Neural progenitor cell (in vitro differentiated cells): ENCODE results near the gene PSMD6. TPM values are rescaled to one million over a fixed set of nuclear protein-coding genes. Genes with fewer than 3 reads are reported as not detected.

Source experiments
- DNase-seq: peaks from one replicate; pipeline ENCODE4 v3.0.0-alpha.2; 2016; ENCODE audit warnings: low spot score
- H2AFZ ChIP-seq: fragments of 200-600 bp; sonication (generic); replicated peaks from 2 replicates; pipeline ENCODE4 v1.6.1; 2016; ENCODE audit warnings: antibody characterized with exemption
- H3F3A ChIP-seq: fragments of 200-600 bp; sonication (generic); 2 replicates; pipeline ENCODE4 v1.6.1; 2016; ENCODE audit warnings: antibody characterized with exemption, low read depth
- H3K27ac ChIP-seq: fragments of 200-600 bp; sonication (generic); 2 replicates; pipeline ENCODE4 v1.5.1; 2016; ENCODE audit warnings: mild to moderate bottlenecking
- H3K27me3 ChIP-seq: fragments of 200-600 bp; sonication (generic); 2 replicates; pipeline ENCODE4 v1.6.1; 2016; ENCODE audit warnings: mild to moderate bottlenecking, moderate library complexity
- H3K36me3 ChIP-seq: fragments of 200-600 bp; sonication (generic); 2 replicates; pipeline ENCODE4 v1.5.1; 2016
- H3K4me1 ChIP-seq: fragments of 200-600 bp; sonication (generic); 2 replicates; pipeline ENCODE4 v1.6.1; 2016; ENCODE audit warnings: mixed run types
- H3K4me2 ChIP-seq: fragments of 200-600 bp; sonication (generic); 2 replicates; pipeline ENCODE4 v1.6.1; 2016
- H3K4me3 ChIP-seq: fragments of 200-600 bp; sonication (generic); 2 replicates; pipeline ENCODE4 v1.5.1; 2016
- H3K79me2 ChIP-seq: fragments of 200-600 bp; sonication (generic); 2 replicates; pipeline ENCODE4 v1.6.1; 2016; ENCODE audit warnings: low read depth
- H3K9ac ChIP-seq: fragments of 200-600 bp; sonication (generic); 2 replicates; pipeline ENCODE4 v1.6.1; 2016
- H3K9me3 ChIP-seq: fragments of 200-600 bp; sonication (generic); 2 replicates; pipeline ENCODE4 v1.5.1; 2016; ENCODE audit warnings: low read depth
- H4K20me1 ChIP-seq: fragments of 200-600 bp; sonication (generic); 2 replicates; pipeline ENCODE4 v1.6.1; 2016; ENCODE audit warnings: low read depth
- H3K27ac Mint-ChIP-seq: 3 replicates; pipeline ENCODE4 v1.8.0; 2021; ENCODE audit warnings: mixed read lengths
- H3K27me3 Mint-ChIP-seq: 2 replicates; pipeline ENCODE4 v1.8.0; 2022; ENCODE audit warnings: low read depth, mild to moderate bottlenecking, inconsistent platforms, moderate library complexity, mixed read lengths; ENCODE audit not compliant: insufficient read depth
- H3K36me3 Mint-ChIP-seq: 3 replicates; pipeline ENCODE4 v1.8.0; 2021; ENCODE audit warnings: mixed read lengths
- H3K4me1 Mint-ChIP-seq: 3 replicates; pipeline ENCODE4 v1.8.0; 2021; ENCODE audit warnings: mixed read lengths
- H3K4me3 Mint-ChIP-seq: 3 replicates; pipeline ENCODE4 v1.8.0; 2021; ENCODE audit warnings: mild to moderate bottlenecking, moderate library complexity, mixed read lengths
- H3K9me3 Mint-ChIP-seq: 3 replicates; pipeline ENCODE4 v1.8.0; 2020; ENCODE audit warnings: mixed read lengths
- CTCF ChIP-seq: fragments of 200-600 bp; sonication (generic); IDR thresholded peaks from 2 replicates; pipeline ENCODE4 v1.5.1; 2017; ENCODE audit warnings: antibody characterized with exemption, mild to moderate bottlenecking
- EZH2 ChIP-seq: fragments of 200-600 bp; sonication (generic); IDR thresholded peaks from 2 replicates; pipeline ENCODE4 v1.6.1; 2017; ENCODE audit warnings: antibody characterized with exemption, mild to moderate bottlenecking, moderate library complexity
- EZH2phosphoT487 ChIP-seq: fragments of 200-600 bp; sonication (generic); IDR thresholded peaks from 2 replicates; pipeline ENCODE4 v1.6.1; 2017; ENCODE audit warnings: antibody characterized with exemption
- total RNA-seq: library from RNA; depleted of rRNA; stranded (reverse); fragments of >200 nt; gene quantifications from 2 replicates; pipeline ENCODE4 v1.2.3, GENCODE V29; 2015; ENCODE audit warnings: low replicate concordance

The PSMD6 gene
- total RNA-seq, 1 donor from 2014 or later: 141 TPM

- Histone ChIP-seq H3K27ac (no peak overlapping the region), H3K79me2 (no peaks in the 10 kb centered on the region), H3K27me3 (no peaks in the 10 kb centered on the region), H3K4me1 (peaks cover 3% of the 10 kb centered on the region), H2AFZ (no peak overlapping the region), H4K20me1 (peaks cover 8% of the 10 kb centered on the region), H3K9ac (no peak overlapping the region), H3K36me3 (peaks cover 16% of the 10 kb centered on the region), H3K4me2 (no peak overlapping the region), H3F3A (peaks cover 16% of the 10 kb centered on the region), H3K9me3 (no peaks in the 10 kb centered on the region), H3K4me3 (no peak overlapping the region)
- Mint-ChIP-seq H3K9me3 (no peaks in the 10 kb centered on the region), H3K4me1 (no peaks in the 10 kb centered on the region), H3K27ac (no peak overlapping the region), H3K4me3 (no peak overlapping the region), H3K27me3 (no peaks in the 10 kb centered on the region), H3K36me3 (peaks cover 19% of the 10 kb centered on the region)
- TF ChIP-seq EZH2: no peak
- TF ChIP-seq CTCF: no peak
- no peak for TF ChIP-seq EZH2phosphoT487
- no peak for DNase-seq
Observed at GRCh38 chr3:64003589-64003988, 19.7 kb downstream of the PSMD6 start.

GRCh38 chr3:64002233-64002632 lies 21.1 kb downstream of the PSMD6 start:
- Mint-ChIP-seq H3K36me3 (peaks cover 23% of the 10 kb centered on the region), H3K27me3 (no peaks in the 10 kb centered on the region), H3K4me1 (no peaks in the 10 kb centered on the region), H3K9me3 (no peaks in the 10 kb centered on the region), H3K27ac (no peak overlapping the region), H3K4me3 (no peak overlapping the region)
- Histone ChIP-seq H3K4me1 (peaks cover 3% of the 10 kb centered on the region), H3K9me3 (no peaks in the 10 kb centered on the region), H3K9ac (no peak overlapping the region), H3F3A (peaks cover 16% of the 10 kb centered on the region), H3K4me3 (no peak overlapping the region), H4K20me1 (peaks cover 8% of the 10 kb centered on the region), H3K27me3 (no peaks in the 10 kb centered on the region), H3K27ac (no peak overlapping the region), H3K36me3 (peaks cover 16% of the 10 kb centered on the region), H3K79me2 (no peaks in the 10 kb centered on the region), H3K4me2 (no peak overlapping the region), H2AFZ (no peak overlapping the region)
- no peak for DNase-seq
- TF ChIP-seq CTCF (no peak), EZH2 (no peak), EZH2phosphoT487 (no peak)

GRCh38 chr3:64000453-64001055 lies 22.7 kb downstream of the PSMD6 start:
- no peak for TF ChIP-seq EZH2phosphoT487
- no peak for TF ChIP-seq EZH2
- Histone ChIP-seq H3K27ac (peak overlapping the region; percentile 27), H4K20me1 (peaks cover 3% of the 10 kb centered on the region), H3K27me3 (no peaks in the 10 kb centered on the region), H2AFZ (no peak overlapping the region), H3F3A (peaks cover 16% of the 10 kb centered on the region), H3K9ac (no peak overlapping the region), H3K4me2 (no peak overlapping the region), H3K9me3 (no peaks in the 10 kb centered on the region), H3K4me3 (no peak overlapping the region), H3K79me2 (no peaks in the 10 kb centered on the region), H3K36me3 (peaks cover 16% of the 10 kb centered on the region), H3K4me1 (peaks cover 3% of the 10 kb centered on the region)
- Mint-ChIP-seq H3K4me1 (no peaks in the 10 kb centered on the region), H3K27ac (no peak overlapping the region), H3K36me3 (peaks cover 33% of the 10 kb centered on the region), H3K27me3 (no peaks in the 10 kb centered on the region), H3K9me3 (no peaks in the 10 kb centered on the region), H3K4me3 (no peak overlapping the region)
- no peak for DNase-seq
